GM21576 (cell line): ENCODE data around the gene C9.
"Not testable (repeated sequence)": the region's sequence is repeated elsewhere in the genome, so short reads cannot be mapped to it uniquely, and the experiment has no call there.

Experiments
- ATAC-seq: cut with Tn5 transposase; IDR thresholded peaks from one replicate; pipeline ENCODE4 v1.9.1; 2021; ENCODE audit warnings: mild to moderate bottlenecking, moderate library complexity; ENCODE audit not compliant: unreplicated experiment

C9 gene

GRCh38 chr5:39373791-39374190 lies 9.5 kb upstream of the C9 start:
- no peak for ATAC-seq

- no peak for ATAC-seq
Observed at GRCh38 chr5:39371367-39371635, 7.0 kb upstream of the C9 start.

GRCh38 chr5:39370555-39371366 lies 6.5 kb upstream of the C9 start:
- ATAC-seq = no peak

- no peak for ATAC-seq
Observed at GRCh38 chr5:39369123-39369815, 5.0 kb upstream of the C9 start.

- ATAC-seq = no peak
Observed at GRCh38 chr5:39368116-39368515, 3.8 kb upstream of the C9 start.

GRCh38 chr5:39367711-39368110 lies 3.4 kb upstream of the C9 start:
- ATAC-seq = no peak

- ATAC-seq = no peak
Observed at GRCh38 chr5:39363217-39363616, 1.1 kb downstream of the C9 start.

- no peak for ATAC-seq
Observed at GRCh38 chr5:39362646-39363045, 1.6 kb downstream of the C9 start.

GRCh38 chr5:39361306-39361705 lies 3.0 kb downstream of the C9 start:
- ATAC-seq = no peak

GRCh38 chr5:39360471-39361111 lies 3.7 kb downstream of the C9 start:
- no peak for ATAC-seq

GRCh38 chr5:39356263-39356662 lies 8.0 kb downstream of the C9 start:
- ATAC-seq = no peak

- no peak for ATAC-seq
Observed at GRCh38 chr5:39355324-39355723, 9.0 kb downstream of the C9 start.

- ATAC-seq = no peak
Observed at GRCh38 chr5:39353717-39354399, 10.4 kb downstream of the C9 start.

GRCh38 chr5:39352951-39353350 lies 11.3 kb downstream of the C9 start:
- ATAC-seq = no peak

GRCh38 chr5:39352170-39352569 lies 12.1 kb downstream of the C9 start:
- no peak for ATAC-seq

- no peak for ATAC-seq
Observed at GRCh38 chr5:39349484-39349883, 14.8 kb downstream of the C9 start.

GRCh38 chr5:39342460-39342859 lies 21.8 kb downstream of the C9 start:
- ATAC-seq = no peak

- ATAC-seq = no peak
Observed at GRCh38 chr5:39341896-39342295, 22.4 kb downstream of the C9 start.

- no peak for ATAC-seq
Observed at GRCh38 chr5:39340506-39340905, 23.8 kb downstream of the C9 start.

- ATAC-seq = no peak
Observed at GRCh38 chr5:39337252-39337915, 26.9 kb downstream of the C9 start.

GRCh38 chr5:39334296-39334695 lies 30.0 kb downstream of the C9 start:
- not testable (repeated sequence) for ATAC-seq
